VCaP (cell line): ENCODE data around the gene CALN1.

Source experiments
- H3K27ac ChIP-seq: fragments of 450-650 bp; 2 replicates; pipeline ENCODE4 v1.5.1; 2017
- TF ChIP-seq, protein P1 (sequence below): fragments of 450-650 bp; conservative IDR thresholded peaks from 2 replicates; pipeline ENCODE4 v1.5.1; 2017; ENCODE audit warnings: mild to moderate bottlenecking, moderate library complexity

Gene CALN1

DNA sequence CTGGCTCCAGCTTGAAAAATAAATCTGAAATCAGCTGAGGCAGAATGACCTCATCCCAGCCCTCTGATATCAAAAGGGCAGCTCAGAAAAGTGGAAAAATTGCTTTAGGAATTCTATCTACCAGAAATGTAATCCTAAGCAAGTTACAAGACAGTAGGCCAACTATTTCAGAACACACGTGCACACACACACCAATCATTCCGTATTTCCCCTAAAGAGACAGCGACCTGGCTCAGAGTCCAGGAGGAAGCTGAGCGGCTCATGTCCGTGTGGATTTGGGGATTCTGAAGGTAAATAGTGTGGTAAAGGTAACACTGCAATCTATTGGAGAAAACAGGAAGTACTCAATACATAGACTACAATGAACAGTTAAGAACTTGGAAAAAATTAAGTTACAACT lies 288.2 kb downstream of the CALN1 start:
- TF ChIP-seq, protein P1, sequence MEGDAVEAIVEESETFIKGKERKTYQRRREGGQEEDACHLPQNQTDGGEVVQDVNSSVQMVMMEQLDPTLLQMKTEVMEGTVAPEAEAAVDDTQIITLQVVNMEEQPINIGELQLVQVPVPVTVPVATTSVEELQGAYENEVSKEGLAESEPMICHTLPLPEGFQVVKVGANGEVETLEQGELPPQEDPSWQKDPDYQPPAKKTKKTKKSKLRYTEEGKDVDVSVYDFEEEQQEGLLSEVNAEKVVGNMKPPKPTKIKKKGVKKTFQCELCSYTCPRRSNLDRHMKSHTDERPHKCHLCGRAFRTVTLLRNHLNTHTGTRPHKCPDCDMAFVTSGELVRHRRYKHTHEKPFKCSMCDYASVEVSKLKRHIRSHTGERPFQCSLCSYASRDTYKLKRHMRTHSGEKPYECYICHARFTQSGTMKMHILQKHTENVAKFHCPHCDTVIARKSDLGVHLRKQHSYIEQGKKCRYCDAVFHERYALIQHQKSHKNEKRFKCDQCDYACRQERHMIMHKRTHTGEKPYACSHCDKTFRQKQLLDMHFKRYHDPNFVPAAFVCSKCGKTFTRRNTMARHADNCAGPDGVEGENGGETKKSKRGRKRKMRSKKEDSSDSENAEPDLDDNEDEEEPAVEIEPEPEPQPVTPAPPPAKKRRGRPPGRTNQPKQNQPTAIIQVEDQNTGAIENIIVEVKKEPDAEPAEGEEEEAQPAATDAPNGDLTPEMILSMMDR = no peak
- no peak overlapping the region for H3K27ac ChIP-seq

DNA sequence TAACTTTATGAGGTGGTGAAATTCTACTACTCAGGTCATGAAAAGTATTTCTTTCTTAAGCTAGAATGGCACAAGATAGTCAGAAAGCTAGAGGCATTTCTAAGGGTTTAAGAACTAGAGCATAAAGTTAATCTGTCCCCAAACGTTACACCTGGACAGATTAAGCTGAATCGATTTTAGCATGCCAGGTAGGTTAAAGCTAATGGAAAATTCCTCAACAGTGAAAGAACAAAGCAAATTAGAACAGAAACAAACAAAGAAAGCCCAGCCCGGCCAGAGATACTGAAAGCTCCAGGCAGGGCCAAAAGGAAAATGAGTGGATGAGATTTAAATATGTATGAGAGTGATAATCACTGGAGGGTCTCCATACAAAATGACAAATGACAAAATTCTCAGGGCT lies 293.8 kb downstream of the CALN1 start:
- TF ChIP-seq, protein P1 = no peak
- H3K27ac ChIP-seq = no peak overlapping the region

DNA sequence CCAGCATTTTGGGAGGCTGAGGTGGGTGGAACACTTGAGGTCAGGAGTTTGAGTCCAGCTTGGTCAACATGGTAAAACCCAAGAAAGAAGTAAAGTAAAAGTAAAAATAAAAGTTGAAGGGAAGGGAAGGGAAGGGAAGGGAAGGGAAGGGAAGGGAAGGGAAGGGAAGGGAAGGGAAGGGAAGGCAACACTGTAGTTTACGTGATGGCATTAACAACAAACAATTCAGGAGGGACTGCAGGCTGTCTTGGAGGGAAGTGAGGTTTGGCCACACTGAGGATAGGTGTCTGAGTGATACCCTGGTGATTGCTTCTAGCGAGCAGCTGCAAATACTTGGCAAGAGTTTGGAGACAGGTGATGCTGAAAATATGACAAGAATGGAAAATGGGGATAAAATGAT lies 298.0 kb downstream of the CALN1 start:
- no peak overlapping the region for H3K27ac ChIP-seq
- TF ChIP-seq, protein P1 = no peak

DNA sequence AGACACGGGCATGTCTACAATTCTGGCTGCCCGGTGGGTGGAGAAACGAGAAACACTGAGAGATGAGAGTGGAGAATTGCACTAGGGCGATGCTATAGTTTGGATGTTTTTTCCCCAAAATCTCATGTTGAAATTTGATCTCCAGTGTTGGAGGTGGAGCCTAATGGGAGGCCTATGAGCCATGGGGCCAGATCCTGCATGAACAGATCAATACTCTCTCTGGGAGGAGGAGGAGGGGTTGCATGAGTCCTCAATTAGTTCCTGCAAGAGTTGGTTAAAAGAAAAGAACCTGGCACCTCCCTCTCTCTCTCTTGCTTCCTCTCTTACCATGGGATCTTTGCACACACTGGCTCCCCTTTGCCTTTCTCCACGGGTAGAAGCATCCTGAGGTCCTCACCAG lies 299.1 kb downstream of the CALN1 start:
- H3K27ac ChIP-seq = no peak overlapping the region
- TF ChIP-seq, protein P1 = no peak

DNA sequence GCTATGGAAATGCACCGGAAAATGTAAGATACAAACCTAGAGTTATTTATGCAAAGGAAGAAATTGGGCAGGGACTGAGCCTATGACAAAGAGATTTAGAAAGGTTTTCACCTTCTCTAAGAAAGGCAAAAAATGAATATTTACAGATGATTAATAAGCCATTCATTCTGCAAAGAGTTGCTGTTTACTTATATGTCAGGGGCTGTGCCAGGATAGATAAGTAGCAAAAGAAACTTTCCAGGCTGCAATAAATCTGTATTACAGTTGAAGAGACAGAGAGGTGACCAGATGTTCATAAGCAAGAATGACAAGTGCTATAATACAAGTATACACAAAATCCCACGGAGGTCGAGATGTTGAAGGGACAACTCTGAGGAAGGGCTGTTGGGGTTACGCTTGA lies 299.6 kb downstream of the CALN1 start:
- H3K27ac ChIP-seq = no peak overlapping the region
- TF ChIP-seq, protein P1 = no peak

DNA sequence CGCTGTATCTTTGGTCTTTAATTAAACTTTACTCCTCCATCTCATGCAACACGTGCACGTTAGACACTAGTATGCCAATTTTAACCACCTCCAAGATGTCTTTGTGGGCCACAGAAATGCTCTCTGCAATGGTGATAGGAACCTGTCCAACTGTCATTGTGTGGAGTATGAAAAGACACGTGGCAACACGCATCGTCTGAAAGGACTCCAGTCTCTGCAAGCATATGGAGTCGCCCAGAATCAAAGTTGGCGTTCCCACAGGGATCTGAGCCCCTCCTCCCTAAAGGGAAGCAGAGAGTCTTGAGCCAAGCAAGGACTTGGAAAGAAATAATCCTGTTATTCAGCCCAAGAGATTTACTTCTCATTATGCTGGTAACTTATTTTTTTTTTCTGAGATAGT lies 301.1 kb downstream of the CALN1 start:
- TF ChIP-seq, protein P1 = no peak
- H3K27ac ChIP-seq = no peak overlapping the region

DNA sequence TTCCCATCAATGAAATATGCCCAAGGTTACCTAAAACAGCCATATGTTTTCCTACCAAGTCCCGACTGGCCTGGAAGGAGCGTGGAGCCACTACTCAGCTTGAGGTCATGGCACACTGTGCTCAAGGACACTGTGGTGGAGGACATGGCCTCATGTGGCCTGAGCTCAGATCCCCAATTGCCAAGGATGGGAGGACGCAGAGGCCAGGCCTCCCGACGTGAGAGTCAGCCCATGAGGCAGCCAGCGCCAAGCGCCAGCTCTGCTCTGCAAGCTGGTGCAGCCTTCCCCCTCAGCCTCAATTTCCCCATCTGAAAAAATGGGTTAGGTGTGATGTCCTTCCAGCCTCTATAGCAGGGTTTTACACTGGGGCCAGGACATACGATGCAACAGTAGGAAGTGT lies 302.6 kb downstream of the CALN1 start:
- H3K27ac ChIP-seq = no peak overlapping the region
- TF ChIP-seq, protein P1 = no peak

DNA sequence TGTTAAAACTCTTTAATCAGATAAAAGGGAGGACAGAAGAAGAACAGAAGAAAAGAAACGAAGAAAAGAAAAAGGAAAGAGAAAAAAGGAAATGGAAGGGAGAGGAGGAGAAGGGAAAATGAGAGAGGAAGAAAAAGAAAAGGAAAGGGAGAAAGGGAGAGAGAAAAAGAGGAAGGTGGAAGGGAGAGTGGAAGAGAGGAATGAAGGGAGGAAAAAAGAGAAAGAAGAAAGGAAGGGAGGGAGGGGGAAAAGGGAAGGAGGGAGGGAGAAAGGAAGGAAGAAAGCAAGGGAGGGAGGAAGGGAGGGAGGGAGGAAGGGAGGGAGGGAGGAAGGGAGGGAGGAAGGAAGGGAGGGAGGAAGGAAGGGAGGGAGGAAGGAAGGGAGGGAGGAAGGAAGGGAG lies 305.7 kb downstream of the CALN1 start:
- no peak overlapping the region for H3K27ac ChIP-seq
- TF ChIP-seq, protein P1 = no peak
